ENCODE results near the gene FOXD1.

FOXD1 gene

GRCh38 chr5:73438645-73439470, 9.7 kb downstream of the FOXD1 start:
- Histone ChIP-seq H3K4me1 (ENCODE audit: insufficient read depth, insufficient read length) (no peaks in the 10 kb centered on the region), H3K9ac (ENCODE audit: insufficient read length, low read depth) (no peak overlapping the region), H3K36me3 (ENCODE audit: insufficient read depth, insufficient read length, low read length) (no peaks in the 10 kb centered on the region), H3K27me3 (ENCODE audit: insufficient read depth, insufficient read length) (peaks cover 88% of the 10 kb centered on the region), H3K4me3 (ENCODE audit: insufficient read length, low read depth) (no peak overlapping the region), H3K9me3 (ENCODE audit: insufficient read depth, low read length) (no peaks in the 10 kb centered on the region)
- no peak for DNase-seq (ENCODE audit: low read depth, low spot score)
- TF ChIP-seq YY1 (IDR thresholded peaks at IDR 0.05; ENCODE audit: insufficient read depth, insufficient read length), result no peak
- no peak for TF ChIP-seq ZNF274 (IDR thresholded peaks at IDR 0.05; ENCODE audit: low read depth, low read length)
- TF ChIP-seq SUZ12 (IDR thresholded peaks at IDR 0.05; ENCODE audit: extremely low read depth, insufficient read depth, insufficient read length), result no peak

DNA sequence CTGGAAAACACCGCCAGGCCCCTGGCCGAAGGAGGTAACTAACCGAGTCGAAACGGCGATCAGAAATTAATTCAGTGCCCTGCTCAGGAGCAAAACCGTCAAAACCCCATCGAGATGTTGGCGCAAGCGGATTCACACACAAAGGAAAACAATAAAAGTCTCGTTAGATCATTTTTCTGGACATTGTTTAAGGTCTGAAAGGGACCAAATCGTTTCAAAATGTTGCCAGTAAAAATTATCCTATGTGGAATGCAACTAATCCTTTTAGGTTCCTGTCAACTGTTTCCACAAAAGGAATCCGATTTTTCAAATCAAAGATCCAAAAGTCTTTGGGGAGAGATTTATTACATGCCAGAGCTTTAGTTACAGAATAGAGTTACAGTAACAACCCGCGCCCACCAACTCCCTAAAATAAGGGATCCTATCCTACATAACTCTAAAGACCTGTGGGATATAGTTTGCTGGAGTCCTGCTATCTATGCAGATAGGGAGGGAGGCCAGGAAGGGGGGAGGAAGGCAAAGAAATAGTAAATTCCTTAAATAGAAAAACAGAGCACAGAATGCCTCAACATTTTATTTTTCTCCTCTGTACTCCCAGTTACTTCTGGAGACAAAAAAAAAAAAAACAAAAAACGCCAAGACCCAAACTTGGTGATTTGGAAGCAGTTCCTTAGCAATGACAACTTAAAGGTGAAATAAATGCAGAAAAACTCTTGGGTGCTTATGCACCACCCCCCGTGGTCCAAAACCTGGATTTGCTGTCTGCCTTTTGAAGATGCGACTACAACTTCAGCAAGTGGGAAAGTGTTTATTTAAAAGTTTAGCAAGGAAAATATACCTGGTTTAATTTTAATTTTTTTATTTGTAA, 10.6 kb downstream of the FOXD1 start:
- TF ChIP-seq SUZ12 (IDR thresholded peaks at IDR 0.05; ENCODE audit: extremely low read depth, insufficient read depth, insufficient read length) (no peak), YY1 (IDR thresholded peaks at IDR 0.05; ENCODE audit: insufficient read depth, insufficient read length) (no peak), ZNF274 (IDR thresholded peaks at IDR 0.05; ENCODE audit: low read depth, low read length) (no peak)
- Histone ChIP-seq H3K27me3 (ENCODE audit: insufficient read depth, insufficient read length) (peaks cover 81% of the 10 kb centered on the region), H3K4me1 (ENCODE audit: insufficient read depth, insufficient read length) (no peaks in the 10 kb centered on the region), H3K36me3 (ENCODE audit: insufficient read depth, insufficient read length, low read length) (no peaks in the 10 kb centered on the region), H3K9me3 (ENCODE audit: insufficient read depth, low read length) (no peaks in the 10 kb centered on the region), H3K9ac (ENCODE audit: insufficient read length, low read depth) (peak overlapping the region; percentile 79), H3K4me3 (ENCODE audit: insufficient read length, low read depth) (peak overlapping the region; percentile 42)
- DNase-seq (ENCODE audit: low read depth, low spot score), result no peak

DNA sequence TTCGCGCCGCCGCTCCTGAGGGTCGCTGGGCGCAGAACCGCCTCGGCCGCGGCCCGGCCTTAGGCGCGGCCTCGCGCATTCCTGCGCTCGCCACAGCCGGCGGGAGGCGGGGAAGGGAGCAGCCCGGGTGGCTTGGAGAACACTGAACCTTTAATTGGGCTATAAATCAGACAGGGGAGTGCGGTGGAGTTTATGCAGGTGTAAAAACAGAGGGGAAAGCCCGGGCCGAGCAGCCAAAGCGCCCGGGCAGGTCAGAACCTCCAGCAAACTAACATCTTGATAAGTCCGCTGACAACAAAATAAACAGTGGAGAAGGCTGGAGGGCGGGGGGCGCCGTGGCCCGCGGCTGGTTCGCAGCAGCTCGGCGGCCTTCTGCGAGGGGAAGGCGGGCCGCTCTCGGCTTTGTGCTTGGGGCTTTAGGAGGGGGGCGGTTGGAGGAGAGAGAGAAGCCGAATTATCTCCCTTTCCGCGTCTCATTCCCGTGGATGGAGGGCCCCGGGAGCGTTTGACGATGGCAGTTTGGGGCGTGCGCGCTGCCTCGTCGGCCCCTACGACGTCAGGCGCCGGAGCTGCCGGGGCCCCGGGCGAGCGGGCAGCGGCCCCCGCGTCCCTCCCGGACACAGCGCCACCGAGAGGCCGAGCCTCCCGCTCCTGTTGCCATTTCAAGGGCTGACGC, 11.3 kb downstream of the FOXD1 start:
- H3K9ac ChIP-seq (ENCODE audit: insufficient read length, low read depth), result peak overlapping the region; percentile 79
- no peaks in the 10 kb centered on the region for H3K36me3 ChIP-seq (ENCODE audit: insufficient read depth, insufficient read length, low read length)
- DNase-seq (ENCODE audit: low read depth, low spot score), result no peak
- peaks cover 73% of the 10 kb centered on the region for H3K27me3 ChIP-seq (ENCODE audit: insufficient read depth, insufficient read length)
- H3K4me3 ChIP-seq (ENCODE audit: insufficient read length, low read depth), result peak overlapping the region; percentile 42
- H3K4me1 ChIP-seq (ENCODE audit: insufficient read depth, insufficient read length), result no peaks in the 10 kb centered on the region
- TF ChIP-seq YY1 (IDR thresholded peaks at IDR 0.05; ENCODE audit: insufficient read depth, insufficient read length) (no peak), ZNF274 (IDR thresholded peaks at IDR 0.05; ENCODE audit: low read depth, low read length) (no peak), SUZ12 (IDR thresholded peaks at IDR 0.05; ENCODE audit: extremely low read depth, insufficient read depth, insufficient read length) (no peak)
- no peaks in the 10 kb centered on the region for H3K9me3 ChIP-seq (ENCODE audit: insufficient read depth, low read length)

DNA sequence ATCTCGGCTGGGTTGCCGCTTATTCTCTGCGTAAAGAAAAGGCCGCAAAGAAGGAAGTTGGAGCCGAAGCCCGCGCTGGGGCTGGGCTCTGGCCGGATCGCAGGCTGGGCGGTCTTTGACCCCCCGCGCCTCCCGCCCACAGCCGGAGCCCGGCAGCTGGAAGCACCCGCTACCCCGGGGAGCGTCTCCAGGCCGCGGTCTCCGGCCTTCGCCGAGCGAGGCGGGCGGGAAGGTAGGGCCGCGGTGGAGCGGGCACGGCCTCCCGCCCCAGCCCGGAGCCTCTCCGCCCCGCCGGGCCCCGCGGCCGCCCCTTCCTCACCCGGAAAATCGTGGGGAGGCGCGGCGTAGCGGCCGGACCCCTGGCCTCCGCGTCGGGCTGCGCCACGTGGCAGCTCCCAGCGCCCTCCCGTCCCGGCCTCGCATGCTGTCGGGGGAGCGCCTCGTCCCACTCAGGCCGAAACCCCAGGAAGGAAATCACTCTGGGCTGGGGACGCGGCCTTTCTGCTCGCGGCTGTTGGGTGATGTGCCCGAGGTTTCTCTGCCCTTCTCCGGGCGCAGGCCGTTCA, 12.0 kb downstream of the FOXD1 start:
- Histone ChIP-seq H3K36me3 (ENCODE audit: insufficient read depth, insufficient read length, low read length) (no peaks in the 10 kb centered on the region), H3K27me3 (ENCODE audit: insufficient read depth, insufficient read length) (peaks cover 67% of the 10 kb centered on the region), H3K9me3 (ENCODE audit: insufficient read depth, low read length) (no peaks in the 10 kb centered on the region), H3K4me3 (ENCODE audit: insufficient read length, low read depth) (peak overlapping the region; percentile 42), H3K9ac (ENCODE audit: insufficient read length, low read depth) (peak overlapping the region; percentile 79), H3K4me1 (ENCODE audit: insufficient read depth, insufficient read length) (no peaks in the 10 kb centered on the region)
- TF ChIP-seq ZNF274 (IDR thresholded peaks at IDR 0.05; ENCODE audit: low read depth, low read length), result no peak
- no peak for TF ChIP-seq YY1 (IDR thresholded peaks at IDR 0.05; ENCODE audit: insufficient read depth, insufficient read length)
- no peak for TF ChIP-seq SUZ12 (IDR thresholded peaks at IDR 0.05; ENCODE audit: extremely low read depth, insufficient read depth, insufficient read length)
- DNase-seq (ENCODE audit: low read depth, low spot score), result no peak

DNA sequence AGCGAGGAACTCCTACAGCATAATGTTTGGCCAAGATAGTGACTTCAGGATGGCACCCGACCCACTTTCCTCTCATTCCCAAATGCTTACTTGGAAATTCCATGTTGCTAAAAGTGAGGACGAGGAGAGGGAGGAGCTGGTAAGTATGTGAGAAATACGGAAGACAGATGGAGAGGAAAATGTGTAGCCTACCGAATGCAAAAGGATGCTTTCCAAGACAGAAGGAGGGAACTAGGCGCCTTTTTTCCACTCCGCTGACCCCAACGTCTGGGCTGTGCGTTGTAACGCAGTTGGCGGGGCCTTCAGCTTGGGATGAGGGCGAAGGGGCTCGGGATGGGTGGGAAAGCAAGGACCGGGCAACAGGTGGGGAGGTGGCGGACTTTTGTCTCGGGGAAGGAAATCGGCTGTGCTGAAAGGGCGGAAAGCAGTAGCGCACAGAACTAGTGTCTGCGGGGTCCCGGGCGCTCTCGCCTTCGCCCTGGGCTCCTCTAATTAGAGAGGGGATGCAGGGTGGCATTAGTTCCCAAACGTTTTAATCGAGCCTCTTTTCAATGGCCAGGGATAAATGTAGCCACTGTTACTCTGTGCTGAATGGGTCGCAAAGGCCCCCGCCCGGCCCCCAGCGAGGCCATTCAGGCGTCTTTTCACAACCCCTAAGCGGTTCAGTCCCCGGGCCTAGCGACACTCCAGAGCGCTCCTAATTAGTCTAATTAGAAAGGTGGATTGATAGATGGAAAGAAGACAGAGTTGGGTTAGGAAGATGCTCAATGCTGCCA, 12.6 kb downstream of the FOXD1 start:
- H3K36me3 ChIP-seq (ENCODE audit: insufficient read depth, insufficient read length, low read length), result no peaks in the 10 kb centered on the region
- no peaks in the 10 kb centered on the region for H3K4me1 ChIP-seq (ENCODE audit: insufficient read depth, insufficient read length)
- H3K9me3 ChIP-seq (ENCODE audit: insufficient read depth, low read length), result no peaks in the 10 kb centered on the region
- TF ChIP-seq SUZ12 (IDR thresholded peaks at IDR 0.05; ENCODE audit: extremely low read depth, insufficient read depth, insufficient read length), result no peak
- TF ChIP-seq ZNF274 (IDR thresholded peaks at IDR 0.05; ENCODE audit: low read depth, low read length), result no peak
- TF ChIP-seq YY1 (IDR thresholded peaks at IDR 0.05; ENCODE audit: insufficient read depth, insufficient read length), result no peak
- peak overlapping the region; percentile 42 for H3K4me3 ChIP-seq (ENCODE audit: insufficient read length, low read depth)
- H3K27me3 ChIP-seq (ENCODE audit: insufficient read depth, insufficient read length), result peaks cover 60% of the 10 kb centered on the region
- H3K9ac ChIP-seq (ENCODE audit: insufficient read length, low read depth), result peak overlapping the region; percentile 79
- no peak for DNase-seq (ENCODE audit: low read depth, low spot score)

DNA sequence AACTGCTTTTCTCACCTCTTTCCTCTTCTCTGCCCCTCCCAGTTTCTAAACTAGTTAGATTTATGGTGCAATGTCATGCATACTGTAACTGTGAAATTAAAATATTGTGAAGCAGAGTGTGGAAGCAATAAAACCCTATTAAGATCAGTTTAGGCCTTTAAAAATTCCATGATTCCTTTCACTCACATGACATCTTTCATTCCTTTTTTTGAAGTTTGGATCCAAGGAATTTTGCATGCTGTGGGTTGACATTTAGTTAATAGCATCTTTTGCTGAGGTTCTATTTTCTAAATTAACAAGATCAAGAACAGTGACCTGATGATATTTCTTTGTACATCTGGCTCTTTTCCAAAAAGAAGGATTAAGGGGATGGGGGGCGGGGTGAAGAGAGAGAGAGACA, 13.7 kb downstream of the FOXD1 start:
- Histone ChIP-seq H3K27me3 (ENCODE audit: insufficient read depth, insufficient read length) (peaks cover 51% of the 10 kb centered on the region), H3K4me1 (ENCODE audit: insufficient read depth, insufficient read length) (no peaks in the 10 kb centered on the region), H3K4me3 (ENCODE audit: insufficient read length, low read depth) (no peak overlapping the region), H3K36me3 (ENCODE audit: insufficient read depth, insufficient read length, low read length) (no peaks in the 10 kb centered on the region), H3K9me3 (ENCODE audit: insufficient read depth, low read length) (no peaks in the 10 kb centered on the region), H3K9ac (ENCODE audit: insufficient read length, low read depth) (no peak overlapping the region)
- no peak for DNase-seq (ENCODE audit: low read depth, low spot score)
- TF ChIP-seq ZNF274 (IDR thresholded peaks at IDR 0.05; ENCODE audit: low read depth, low read length) (no peak), YY1 (IDR thresholded peaks at IDR 0.05; ENCODE audit: insufficient read depth, insufficient read length) (no peak), SUZ12 (IDR thresholded peaks at IDR 0.05; ENCODE audit: extremely low read depth, insufficient read depth, insufficient read length) (no peak)

All from NT2/D1 (cell line).